Hematopoietic multipotent progenitor cell treated with erythropoietin and hydrocortisone succinate and interleukin-3 and kit ligand, for 4 days (in vitro differentiated cells): ENCODE measurements around the gene GALNT9.
"Not testable (repeated sequence)": the region's sequence is repeated elsewhere in the genome, so short reads cannot be mapped to it uniquely, and the experiment has no call there.

Experiments used
- DNase-seq: peaks from one replicate; pipeline ENCODE4 v3.0.0-alpha.2; 2015

GALNT9 gene

DNA sequence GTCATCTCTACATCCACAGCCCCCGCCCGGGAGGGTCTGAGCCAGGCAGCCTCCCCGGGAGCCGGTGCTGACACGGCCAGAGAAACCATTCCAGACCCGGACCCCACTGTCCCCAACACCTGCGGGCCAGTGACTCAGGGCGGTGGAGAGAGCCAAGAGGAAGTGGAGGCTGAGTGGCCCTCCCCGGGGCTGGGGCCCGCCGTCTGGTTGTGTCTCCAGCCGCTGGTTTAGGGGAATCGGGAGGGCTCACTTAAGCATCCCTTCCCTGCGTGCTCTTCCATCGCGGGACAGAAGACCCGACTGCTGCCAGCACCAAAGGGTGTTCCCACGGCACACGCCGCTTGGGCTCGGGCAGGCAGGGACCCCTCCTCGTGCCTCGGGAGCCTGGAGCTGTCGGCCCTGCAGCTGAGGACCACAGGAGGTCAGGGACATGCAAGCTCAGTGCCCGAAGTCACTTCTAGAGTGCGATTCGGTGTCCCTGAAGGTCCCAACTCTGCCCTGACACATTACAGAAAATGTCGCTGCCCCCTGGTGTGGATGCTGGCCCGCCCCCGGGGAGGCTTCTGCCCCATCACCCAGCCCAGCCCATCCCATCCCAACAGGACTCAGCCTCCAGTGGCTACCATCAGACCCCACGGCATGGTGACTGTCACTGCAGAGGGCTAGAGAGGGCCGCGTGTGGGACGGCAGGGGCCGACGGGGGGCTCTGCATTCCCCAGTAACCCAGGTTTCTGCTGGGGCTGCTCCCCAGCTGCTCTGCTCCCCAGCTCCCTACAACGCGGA is 50.8 kb downstream of the GALNT9 start:
- DNase-seq = no peak

DNA sequence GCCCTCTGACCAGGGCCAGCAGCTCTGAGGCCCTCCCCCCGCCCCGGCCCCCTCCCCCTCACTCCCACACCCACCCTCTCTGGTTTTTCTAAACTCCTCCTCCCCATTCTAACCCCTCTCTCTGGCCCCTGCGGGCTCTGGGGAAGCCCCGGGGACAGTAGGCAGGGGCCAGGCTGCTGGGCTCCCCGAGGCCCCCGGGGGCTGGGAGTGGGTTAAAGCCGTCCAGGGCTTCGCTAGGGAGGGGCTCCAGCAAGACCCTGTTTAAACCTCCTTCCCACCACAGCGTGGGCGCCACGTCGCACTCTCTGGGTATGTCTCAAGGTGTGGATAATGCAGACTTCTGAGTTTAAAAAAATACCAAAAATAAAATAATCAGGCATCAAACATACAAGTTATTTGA is 51.4 kb downstream of the GALNT9 start:
- DNase-seq = no peak

DNA sequence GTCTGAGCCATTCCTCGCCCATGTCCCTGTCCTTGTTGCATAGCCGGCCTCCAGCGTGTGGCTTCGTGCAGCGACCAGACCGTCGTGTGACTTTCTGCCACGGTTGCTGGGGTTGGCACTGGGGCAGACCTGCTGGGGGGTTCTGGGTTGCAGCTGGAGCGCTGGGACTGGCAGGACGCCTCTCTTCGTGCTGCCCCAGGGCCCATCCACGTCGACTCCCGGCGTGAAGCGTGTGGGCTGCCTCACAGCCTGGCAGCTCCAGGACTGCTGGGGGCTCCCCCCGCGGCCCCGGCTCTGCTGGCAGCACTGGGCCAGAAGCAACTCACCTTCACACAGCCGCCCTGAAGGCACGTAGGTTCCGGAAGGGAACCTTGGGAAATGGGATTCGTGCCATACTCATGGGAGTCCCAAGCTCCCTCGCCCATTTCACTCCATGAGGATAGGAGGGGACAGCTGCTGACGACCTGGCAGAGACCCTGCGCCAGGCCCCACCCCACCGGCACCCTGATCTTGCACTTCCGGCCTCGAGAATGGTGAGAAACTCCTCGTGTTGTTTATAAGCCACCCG is 51.9 kb downstream of the GALNT9 start:
- no peak for DNase-seq

DNA sequence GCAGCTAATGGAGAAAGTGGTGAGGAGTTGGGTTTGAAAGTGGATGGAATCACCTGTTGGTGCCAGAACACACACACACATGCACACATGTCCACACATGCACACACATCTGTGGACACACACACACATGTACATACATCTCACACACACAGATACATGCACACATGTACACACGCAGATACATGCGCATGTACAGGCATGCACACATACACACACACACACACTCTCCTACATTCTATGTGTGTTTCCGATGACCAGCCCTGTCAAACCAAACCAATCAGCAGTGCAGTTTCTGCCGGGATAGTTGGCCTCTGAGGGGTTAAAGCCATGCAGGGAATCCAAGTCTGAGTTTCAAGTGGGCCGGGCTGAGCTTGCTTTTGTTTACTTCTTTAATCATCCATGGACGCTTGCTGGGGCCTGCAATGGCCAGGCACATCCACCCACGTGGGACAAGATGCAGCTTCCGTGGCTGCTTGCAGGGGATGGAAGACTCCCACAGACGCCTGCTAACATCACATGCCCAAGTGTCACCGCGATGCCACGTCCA is 52.5 kb downstream of the GALNT9 start:
- no peak for DNase-seq

DNA sequence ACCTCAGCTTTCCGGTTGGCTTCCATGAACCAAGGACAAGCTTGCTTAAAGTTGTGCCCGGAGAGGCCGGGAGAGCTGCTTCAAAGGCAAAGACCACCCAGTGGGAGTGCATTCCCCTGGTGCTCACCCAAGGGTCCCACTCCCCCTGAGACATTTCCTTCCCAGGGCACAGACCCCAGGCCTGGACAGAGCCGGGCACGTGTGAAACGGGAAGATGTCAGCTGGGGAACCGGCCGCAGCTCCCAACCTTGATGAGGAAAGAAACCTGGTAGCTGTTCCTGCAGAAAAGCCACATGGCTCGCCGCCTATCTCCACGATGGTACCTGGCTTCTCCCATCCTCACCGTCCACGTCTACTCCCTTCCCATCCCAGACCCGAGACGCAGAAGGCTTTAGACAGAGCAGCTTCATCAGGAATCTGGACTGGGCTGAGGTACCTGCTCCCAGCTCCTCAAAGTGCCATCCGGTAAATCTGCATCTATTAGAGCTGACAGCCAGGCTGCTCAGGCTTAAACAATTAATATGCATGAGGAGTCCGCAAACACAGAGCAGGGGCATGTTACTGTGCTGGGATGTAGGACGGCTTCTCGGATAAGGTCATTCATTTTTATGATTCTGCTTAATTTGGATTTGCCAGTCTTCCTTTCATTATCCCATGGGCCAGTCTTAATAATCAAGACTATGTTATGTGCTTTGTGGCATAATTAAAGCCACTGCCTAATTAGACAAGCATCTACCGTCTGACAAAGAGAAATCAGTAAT is 53.1 kb downstream of the GALNT9 start:
- DNase-seq = no peak

DNA sequence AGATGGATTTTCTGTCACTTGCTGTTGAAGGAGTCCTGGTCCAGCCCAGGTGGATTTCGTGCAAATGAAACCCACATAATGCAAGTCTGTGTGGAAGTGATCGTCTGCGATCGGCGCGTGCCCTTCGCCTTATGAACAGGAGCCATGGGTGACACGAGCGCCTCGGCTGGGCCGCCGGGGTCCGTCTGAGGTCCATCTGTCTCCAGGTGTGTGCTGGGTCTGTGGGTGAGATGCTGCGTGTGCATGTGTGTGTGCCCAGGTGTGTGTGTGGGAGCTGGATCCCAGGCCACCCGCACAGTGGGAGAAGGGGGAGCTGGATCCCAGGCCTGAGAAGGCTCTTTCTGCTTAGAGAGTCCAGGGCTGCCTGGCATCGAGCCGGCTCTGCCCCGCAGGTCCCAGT is 53.8 kb downstream of the GALNT9 start:
- no peak for DNase-seq

DNA sequence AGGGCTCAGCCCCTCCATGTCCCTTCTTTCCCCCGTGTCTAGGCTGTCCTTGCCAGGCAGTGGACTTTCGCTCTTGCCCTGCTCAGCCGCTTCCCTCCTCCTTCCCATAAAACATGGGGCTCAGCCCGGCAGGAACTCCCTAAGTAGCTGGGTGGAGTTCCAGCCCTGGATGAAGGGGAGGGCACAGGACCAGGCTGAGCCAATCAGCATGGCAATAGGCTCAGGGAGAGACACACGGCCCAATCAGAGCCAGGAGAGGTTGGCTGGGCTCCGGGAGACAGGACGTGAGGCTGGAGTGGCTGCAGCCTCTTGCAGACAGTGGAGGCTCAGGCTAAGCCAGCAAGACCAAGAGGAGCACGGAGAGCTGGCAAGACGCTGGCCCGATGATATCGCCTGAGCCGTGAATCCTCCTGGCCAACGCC is 54.3 kb downstream of the GALNT9 start:
- DNase-seq = peak; percentile 10

DNA sequence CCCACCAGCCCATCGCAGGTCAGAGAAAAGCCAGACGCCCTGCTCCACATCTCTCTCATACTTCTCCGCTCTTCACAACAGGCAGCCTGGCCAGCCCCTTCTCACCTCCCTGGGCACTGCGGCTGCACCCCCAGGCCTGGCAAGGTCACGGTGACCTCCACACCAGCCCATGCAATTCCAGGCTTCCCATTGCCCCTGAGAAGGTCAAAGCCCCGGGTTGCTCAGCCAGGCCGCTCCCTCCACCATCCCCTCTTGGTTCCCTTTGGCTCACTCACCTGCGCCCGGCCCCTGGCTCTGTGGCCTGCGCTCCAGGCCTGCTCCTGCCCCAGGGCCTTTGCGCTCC is 55.4 kb downstream of the GALNT9 start:
- DNase-seq = no peak

DNA sequence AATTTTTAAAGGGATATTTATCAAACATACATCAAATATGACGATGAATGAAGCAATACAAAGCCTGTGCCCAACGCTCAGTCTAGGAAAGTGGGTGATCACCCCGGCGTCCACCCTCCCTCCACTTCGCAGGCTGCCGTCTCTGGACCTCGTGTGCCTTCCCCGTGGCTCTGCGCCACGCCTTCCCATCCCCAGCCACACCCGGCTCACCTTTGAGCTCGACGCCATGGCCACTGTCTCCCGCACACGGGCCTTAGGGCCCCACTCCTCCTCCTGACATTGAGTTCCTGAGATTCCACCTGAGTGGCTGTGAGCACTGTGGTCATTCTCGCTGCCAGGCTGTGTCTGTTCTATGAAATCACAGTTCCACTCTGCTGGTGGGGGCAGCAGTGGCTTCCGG is 56.7 kb downstream of the GALNT9 start:
- no peak for DNase-seq

DNA sequence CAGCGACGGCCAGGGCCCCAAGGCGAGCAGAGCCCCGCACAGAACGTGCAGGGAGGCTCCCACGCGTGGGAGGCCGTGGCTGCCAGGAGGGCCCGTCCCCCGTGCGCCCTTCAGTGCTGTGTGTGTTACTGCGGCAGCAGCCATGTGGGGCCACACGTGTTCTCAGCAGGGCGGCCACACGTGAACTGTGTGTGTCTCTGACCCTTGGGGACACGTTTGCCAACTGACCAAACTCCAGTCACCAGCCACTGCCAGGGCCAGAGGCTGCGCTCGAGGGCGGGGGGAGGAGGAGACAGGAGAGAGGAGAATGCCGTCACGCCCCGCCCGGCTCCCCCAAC is 57.7 kb downstream of the GALNT9 start:
- DNase-seq = no peak

DNA sequence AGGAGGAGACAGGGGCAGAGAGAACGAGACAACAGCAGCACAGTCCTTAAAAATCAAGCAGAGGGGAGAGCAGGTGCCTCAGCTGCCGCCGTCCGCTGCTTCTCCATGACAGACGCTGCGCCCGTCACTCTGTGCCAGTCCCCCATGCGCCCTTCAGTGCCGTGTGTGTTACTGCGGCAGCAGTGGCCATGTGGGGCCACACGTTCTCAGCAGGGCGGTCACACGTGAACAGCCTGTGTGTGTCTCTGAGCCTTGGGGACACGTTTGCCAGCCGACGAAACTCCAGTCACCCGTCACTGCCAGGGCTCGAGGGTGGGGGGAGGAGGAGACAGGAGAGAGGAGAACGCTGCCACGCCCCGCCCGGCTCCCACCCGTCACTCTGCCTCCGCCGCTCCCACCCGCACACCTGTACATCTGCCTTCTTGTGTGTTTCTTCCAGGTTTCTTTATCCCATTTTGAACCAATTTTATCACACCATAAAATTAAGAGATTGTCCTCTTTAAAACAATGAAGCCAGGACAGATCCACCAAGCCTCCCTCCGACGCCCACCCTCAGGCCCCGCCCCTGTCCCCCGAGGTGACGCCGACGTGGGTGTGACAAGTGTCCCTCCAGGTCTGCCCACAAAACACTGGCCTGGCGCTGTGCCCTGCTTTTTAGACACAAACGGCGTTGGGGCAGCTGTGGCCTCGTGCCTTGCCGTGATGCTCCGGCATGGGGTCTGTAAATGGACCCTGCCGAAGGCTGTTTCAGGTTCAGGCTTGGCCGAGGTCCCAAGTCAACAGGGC is 58.2 kb downstream of the GALNT9 start:
- no peak for DNase-seq

DNA sequence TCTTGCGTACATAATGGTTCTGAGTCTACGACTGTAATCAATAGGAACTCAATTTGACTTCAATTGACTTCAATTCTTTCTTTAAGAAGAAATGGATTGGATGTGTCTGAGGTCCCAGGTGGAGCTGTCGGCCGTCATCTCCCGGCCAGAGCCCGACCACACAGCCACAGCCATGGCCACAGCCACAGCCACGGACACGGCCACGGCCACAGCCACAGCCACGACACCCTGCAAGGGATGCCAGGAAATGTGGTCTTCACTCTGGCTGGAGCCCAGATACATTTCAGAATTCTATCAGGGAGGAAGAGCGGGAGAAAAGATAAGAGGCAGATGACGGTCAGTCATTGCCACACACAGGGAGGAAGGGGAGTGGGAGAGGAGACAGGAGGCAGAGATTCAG is 58.9 kb downstream of the GALNT9 start:
- DNase-seq = no peak

DNA sequence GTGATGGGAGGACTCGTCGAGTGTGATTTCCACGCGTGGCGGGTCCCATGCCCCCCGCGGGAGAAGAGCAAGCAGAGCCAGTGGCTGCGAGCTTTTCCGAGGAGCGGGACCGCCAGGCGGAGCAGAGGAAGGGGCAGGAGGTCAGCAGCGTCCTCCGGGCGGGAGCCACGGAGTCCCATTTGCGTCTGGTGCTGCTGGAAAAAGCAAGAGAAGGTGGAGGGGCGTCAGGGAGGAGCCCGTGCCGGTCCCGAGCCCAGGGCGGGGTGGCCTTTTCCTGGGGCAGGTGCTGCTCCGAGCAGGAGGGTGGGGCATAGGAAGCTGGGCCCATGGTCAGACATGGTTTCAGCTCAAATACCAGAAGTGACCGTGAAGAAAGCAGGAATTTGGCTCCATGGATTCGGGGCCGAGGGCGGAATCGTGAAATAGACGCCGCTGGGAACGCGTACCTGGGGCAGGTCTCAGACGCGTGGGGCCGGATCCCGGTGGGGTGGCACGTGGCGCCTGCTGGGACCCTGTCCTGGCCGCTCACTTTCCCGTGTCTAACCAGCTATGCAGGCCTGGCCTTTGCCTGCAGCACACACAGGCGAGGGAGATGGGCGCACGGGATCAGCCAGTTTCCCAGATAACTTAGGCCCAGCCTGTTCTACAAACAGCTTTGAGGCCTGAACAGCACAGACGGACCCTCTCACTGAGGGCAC is 60.0 kb downstream of the GALNT9 start:
- DNase-seq = no peak

DNA sequence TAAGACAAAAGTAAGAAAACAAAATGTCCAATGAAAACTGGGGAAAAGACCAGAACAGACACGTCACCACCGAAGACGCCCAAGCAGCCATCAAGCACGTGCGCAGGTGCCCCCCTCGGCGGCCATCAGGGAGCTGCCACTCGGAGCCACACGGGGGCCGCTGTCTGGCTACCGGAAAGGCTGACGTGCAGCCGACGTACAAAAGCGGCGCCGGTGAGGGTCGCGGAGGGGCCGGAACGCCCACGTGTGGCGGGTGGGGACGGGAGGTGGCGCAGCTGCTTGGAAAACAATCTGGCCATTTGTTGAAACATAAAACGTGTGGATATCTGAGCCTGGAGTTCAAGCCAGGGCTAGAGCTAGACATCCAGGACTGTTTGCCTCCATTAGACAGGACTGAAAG is 60.7 kb downstream of the GALNT9 start:
- no peak for DNase-seq

DNA sequence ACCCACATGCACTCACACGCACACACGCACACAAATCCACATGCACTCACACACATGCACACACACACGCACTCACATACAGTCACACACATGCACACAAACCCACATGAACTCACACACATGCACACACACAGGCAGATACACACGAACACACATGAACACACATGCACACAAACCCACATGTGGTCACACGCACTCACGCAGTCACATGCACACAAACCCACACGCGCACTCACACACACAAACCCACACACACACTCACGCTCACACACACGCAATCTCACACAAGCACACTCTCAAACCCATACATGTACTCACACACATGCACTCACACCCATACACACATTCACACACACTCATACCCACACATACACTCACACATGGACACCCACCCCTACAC is 61.5 kb downstream of the GALNT9 start:
- no peak for DNase-seq

DNA sequence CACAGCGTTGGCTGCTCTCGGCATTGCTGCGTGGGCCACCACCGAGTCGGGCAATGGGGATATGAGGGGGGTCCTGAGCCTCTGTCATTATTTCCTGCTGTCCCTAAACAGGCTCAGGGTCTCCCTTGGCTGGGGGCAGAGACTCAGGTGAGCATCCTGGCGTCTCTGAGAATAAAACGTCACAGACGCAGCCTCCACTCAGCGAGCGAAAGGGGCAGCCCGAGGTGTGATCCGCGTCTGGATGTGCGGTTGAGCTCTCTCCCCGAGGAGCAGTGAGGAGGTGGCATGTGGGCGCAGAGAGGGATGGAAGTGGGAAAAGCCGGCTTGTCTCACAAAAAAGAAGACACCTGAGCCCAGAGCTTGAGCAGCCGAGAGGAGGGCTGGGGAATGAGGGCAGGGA is 62.6 kb downstream of the GALNT9 start:
- DNase-seq = no peak

DNA sequence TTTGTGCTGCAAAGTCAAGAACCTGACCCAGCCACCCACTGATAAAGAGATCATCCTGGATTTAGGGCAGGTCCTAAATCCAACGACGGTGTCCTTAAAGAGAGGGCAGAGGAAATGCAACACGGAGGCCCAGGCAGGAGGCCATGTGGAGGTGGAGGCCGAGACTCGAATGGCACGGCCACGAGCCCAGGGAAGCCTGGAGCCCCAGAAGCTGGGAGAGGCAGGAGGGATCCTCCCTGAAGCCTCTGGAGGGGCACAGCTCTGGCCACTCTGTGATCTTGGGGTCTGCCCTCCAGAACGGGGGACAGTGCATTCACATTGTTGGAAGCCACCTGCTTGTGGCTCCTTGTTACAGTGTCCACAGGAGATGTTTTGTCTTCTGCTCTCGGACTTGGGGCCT is 63.0 kb downstream of the GALNT9 start:
- DNase-seq = no peak

DNA sequence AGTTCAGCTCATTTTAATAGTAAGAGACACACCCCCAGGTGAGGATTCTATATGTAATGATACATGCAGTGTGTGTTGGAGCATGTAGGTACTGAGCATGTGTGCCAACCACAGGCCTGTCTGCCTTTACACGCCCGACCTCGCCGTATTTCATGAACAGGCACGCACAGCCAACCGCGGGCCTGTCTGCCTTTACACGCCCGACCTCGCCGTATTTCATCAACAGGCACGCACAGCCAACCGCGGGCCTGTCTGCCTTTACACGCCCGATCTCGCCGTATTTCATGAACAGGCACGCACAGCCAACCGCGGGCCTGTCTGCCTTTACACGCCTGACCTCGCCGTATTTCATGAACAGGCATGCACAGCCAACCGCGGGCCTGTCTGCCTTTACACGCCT is 63.6 kb downstream of the GALNT9 start:
- DNase-seq = not testable (repeated sequence)

DNA sequence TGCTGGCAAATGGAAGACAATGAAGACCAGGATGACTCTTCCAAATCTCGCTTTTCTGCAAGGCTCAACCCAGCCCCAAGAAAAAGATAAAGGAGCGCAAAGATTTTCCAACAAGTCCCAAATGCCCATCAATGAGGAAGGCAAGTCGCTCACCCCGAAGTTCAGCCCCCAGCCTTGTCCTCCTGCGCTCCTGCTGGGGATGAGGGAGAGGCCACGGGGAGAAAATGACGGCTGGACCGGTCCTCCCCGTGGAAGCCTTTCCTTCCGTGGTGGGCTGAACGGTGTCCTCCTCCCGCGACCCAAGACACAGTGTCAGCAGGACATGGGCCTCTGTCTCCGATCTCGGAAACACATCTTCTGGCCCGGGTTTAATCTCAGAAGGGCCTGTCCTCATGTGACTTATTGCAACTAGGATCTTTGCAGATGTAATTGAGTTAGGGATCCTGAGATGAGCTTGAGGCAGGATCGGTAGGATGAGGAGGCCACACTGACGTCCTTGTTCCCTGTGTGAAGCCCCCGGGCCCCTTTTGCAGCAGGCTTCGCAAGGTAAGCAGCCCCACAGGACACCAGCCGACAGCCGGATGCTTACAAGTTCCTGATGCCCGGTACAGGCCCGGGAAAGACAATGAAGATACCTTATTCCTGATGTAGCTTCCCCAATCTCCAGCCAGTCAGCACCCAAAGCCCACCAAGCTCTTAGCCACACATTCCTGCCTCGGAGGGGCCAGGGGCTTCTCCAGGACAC is 64.2 kb downstream of the GALNT9 start:
- no peak for DNase-seq

DNA sequence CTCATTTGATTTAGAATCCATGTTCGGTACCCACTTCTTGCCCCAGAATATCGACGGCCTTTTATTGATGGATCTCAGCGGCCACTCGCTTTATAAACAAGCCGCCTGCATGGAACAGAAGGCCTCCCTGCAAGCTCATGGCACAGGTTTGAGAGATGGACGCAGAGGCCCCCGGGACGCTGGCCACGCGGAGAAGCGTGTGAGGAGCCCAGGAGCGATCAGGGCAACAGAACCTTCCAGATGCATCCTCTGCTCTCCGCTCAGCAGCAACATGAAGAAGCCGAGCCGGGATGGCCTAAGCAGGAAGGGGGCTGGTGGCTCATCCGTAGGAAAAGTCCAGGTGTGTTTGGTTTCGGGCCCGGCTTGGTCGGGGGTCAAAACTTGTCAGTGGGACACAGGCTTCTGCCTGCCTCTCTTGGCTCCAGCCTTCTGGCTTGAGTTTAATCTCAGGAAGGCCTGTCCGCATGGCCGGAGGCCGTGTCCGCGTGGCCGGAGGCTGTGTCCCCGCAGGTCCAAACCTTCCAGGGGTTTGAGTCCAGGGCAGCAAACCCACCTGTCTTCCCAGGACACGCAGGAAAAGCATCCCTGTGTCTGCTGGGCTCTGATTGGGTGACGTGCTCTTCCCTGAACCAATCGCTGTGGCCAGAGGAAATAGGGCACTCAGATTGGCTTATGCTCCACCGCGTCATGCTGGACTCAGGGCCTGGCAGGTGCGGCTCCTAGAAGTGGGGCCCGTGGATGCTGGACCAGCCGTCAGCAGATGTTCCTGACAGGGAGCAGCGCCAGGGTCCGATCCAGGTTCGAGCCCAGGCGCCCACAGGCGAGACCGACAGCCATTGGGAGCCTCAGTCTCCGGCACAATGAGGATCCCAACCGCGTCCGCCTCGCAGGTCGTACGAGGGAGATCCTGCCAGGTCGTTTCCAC is 65.0 kb downstream of the GALNT9 start:
- no peak for DNase-seq
